Cardiac muscle cell (in vitro differentiated cells and primary cell): Measurements from ENCODE around the gene OLFM3. TPM values are rescaled to one million over a fixed set of nuclear protein-coding genes. Genes with fewer than 3 reads are reported as not detected.

Experiments used
- DNase-seq, 2 donors: peaks; one replicate each; pipeline versions ENCODE4 v3.0.0 to v3.0.0-alpha.2; 2010 to 2017; ENCODE audit warnings: low read depth in 1 of 2, low spot score in 1 of 2
- H3K27ac ChIP-seq: fragments of 200-600 bp; sonication (generic); 2 replicates; pipeline ENCODE4 v1.5.1; 2016
- H3K27me3 ChIP-seq: fragments of 200-600 bp; sonication (generic); 2 replicates; pipeline ENCODE4 v1.6.0; 2016; ENCODE audit warnings: control low read depth
- H3K36me3 ChIP-seq: fragments of 200-600 bp; sonication (generic); 2 replicates; pipeline ENCODE4 v1.5.1; 2016; ENCODE audit warnings: control low read depth
- H3K4me1 ChIP-seq: fragments of 200-600 bp; sonication (generic); 2 replicates; pipeline ENCODE4 v1.8.1; 2017; ENCODE audit warnings: low read depth, mild to moderate bottlenecking, mixed run types
- H3K4me3 ChIP-seq: fragments of 200-600 bp; sonication (generic); 2 replicates; pipeline ENCODE4 v1.5.1; 2016; ENCODE audit warnings: mild to moderate bottlenecking
- H3K9me3 ChIP-seq: fragments of 200-600 bp; sonication (generic); 2 replicates; pipeline ENCODE4 v1.5.1; 2017; ENCODE audit warnings: low read depth, mild to moderate bottlenecking, control low read depth
- polyA plus RNA-seq: library from polyadenylated mRNA; unstranded; fragments of >200 nt; fragmentation: Nextera tagmentation; extraction: Ambion mirVana; gene quantifications from 2 replicates; pipeline ENCODE4 v1.2.1, GENCODE V29; 2016
- total RNA-seq: library from RNA; depleted of rRNA; stranded (reverse); fragments of >200 nt; gene quantifications from 2 replicates; pipeline ENCODE4 v1.2.3, GENCODE V29; 2016
- TF ChIP-seq, protein P1 (sequence below): IDR thresholded peaks from 2 replicates; pipeline ENCODE4 v1.5.1; 2012; ENCODE audit warnings: low read depth, mild to moderate bottlenecking, low read length

Gene OLFM3
- total and polyA plus RNA-seq, 2 experiments from 2014 or later = not detected

DNA sequence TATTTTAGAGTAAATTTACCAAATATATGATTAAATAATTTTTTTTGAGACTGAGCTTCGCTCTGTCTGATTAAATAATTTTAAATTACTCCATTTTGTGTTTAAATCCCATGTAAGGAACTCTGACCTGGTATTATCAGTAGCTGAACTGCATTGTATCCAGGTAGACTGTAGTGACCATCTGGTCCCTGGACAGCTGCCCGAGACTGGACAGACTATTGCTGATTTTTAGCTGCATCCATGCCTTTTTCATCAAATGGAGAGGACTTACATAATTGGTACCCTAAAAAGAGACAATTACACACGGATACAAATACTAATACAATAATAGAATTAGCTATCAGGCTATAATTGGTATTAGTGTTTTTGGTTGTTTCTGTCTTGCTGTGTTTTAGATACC lies 20.6 kb downstream of the OLFM3 start:
- Histone ChIP-seq H3K27me3 (no peaks in the 10 kb centered on the region), H3K36me3 (no peaks in the 10 kb centered on the region), H3K27ac (no peak overlapping the region), H3K4me1 (no peaks in the 10 kb centered on the region), H3K4me3 (no peak overlapping the region), H3K9me3 (no peaks in the 10 kb centered on the region)
- TF ChIP-seq, protein P1, sequence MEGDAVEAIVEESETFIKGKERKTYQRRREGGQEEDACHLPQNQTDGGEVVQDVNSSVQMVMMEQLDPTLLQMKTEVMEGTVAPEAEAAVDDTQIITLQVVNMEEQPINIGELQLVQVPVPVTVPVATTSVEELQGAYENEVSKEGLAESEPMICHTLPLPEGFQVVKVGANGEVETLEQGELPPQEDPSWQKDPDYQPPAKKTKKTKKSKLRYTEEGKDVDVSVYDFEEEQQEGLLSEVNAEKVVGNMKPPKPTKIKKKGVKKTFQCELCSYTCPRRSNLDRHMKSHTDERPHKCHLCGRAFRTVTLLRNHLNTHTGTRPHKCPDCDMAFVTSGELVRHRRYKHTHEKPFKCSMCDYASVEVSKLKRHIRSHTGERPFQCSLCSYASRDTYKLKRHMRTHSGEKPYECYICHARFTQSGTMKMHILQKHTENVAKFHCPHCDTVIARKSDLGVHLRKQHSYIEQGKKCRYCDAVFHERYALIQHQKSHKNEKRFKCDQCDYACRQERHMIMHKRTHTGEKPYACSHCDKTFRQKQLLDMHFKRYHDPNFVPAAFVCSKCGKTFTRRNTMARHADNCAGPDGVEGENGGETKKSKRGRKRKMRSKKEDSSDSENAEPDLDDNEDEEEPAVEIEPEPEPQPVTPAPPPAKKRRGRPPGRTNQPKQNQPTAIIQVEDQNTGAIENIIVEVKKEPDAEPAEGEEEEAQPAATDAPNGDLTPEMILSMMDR = no peak
- no peak for DNase-seq

DNA sequence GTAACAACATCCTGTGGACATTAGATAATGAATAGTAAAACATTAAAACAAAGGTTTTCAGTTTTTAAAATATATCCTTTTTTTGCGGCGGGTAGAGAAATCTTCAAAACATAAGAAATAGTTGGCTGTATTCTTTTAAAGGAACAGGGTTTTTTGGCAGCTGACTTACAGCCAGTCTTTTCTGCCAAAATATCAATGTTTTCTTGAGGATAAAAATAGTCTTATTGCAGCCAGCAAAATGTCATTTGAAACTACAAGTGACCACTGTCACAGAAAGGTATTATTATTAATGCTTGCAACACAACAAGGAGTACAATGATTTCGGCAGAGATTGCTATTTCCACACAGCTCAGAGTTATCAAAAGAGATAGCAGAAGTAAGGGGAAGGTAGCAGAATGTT lies 21.4 kb downstream of the OLFM3 start:
- TF ChIP-seq, protein P1 = no peak
- no peaks in the 10 kb centered on the region for H3K4me1 ChIP-seq
- no peak overlapping the region for H3K4me3 ChIP-seq
- no peaks in the 10 kb centered on the region for H3K36me3 ChIP-seq
- H3K27ac ChIP-seq = no peak overlapping the region
- DNase-seq = no peak
- no peaks in the 10 kb centered on the region for H3K27me3 ChIP-seq
- H3K9me3 ChIP-seq = no peaks in the 10 kb centered on the region

DNA sequence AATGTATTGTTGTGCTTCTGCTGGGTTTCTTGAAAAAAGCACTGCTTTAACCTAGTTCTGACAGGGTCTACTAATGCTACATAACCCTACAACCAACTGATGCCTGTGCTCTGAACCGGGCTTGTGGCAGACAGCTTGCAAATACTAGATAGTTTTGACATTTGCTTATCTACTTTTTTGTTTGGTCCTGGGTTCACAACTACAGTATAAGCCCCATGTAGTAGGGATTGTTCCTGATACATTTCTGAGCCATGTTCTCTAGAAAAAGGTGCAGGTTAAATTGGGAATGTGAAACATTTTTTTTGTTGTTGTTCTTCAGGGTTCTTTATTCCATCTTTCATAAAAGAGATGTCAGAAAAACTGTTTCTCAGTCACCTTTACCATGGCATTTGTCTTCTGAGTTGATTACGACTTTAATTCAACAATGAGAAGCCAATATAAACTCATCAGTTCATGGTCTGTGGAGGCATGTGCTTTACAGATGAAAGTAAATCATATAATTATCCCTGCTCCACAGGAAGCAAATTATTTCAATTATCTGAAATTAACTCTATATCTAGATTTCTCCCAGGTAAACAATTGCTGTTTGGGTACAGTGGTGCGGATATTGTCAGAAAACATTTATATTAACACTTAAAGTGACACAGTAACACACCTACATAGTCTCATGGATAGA lies 22.0 kb downstream of the OLFM3 start:
- TF ChIP-seq, protein P1 = no peak
- no peaks in the 10 kb centered on the region for H3K36me3 ChIP-seq
- H3K27ac ChIP-seq = no peak overlapping the region
- H3K9me3 ChIP-seq = no peaks in the 10 kb centered on the region
- DNase-seq = no peak
- H3K27me3 ChIP-seq = no peaks in the 10 kb centered on the region
- H3K4me1 ChIP-seq = no peaks in the 10 kb centered on the region
- no peak overlapping the region for H3K4me3 ChIP-seq

DNA sequence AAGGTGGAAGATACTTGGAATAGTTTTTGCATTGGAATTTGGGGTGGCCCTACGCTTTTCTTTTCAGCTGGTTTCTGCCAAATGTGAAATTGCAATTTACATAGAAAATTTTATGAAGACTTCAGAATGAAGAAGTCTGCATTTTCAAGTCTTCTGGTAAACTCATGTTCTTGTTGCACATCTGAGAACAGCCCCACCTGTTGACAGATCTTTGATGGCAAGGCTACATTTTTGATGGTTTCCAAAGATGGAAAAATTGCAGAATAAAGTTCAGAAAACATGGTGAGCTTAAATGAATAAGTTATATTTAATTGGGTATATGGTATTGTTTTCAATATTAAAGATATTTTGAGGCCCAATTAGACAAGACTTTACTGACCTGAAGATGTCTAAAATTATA lies 25.4 kb downstream of the OLFM3 start:
- no peak overlapping the region for H3K27ac ChIP-seq
- H3K36me3 ChIP-seq = no peaks in the 10 kb centered on the region
- TF ChIP-seq, protein P1 = no peak
- H3K27me3 ChIP-seq = no peaks in the 10 kb centered on the region
- DNase-seq = no peak
- H3K9me3 ChIP-seq = no peaks in the 10 kb centered on the region
- H3K4me1 ChIP-seq = no peaks in the 10 kb centered on the region
- no peak overlapping the region for H3K4me3 ChIP-seq

DNA sequence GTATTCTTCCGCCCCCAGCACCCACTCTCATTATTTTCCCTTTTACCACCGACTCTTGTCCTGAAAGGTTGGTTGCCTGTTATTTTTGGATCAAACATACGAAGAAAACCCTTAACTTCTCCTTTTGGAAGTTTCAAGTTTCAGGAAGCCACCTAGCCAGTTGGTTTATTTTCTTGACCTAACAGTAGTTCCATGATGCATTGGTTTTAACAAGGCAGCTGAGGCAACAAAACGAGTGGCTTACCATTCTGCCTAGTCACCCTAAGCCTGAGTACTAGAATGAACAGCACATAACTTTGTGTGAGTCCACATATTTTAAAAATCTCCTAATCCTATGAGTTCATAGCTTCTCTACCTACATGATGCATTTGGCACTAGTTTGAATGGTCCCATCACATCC lies 28.9 kb downstream of the OLFM3 start:
- no peaks in the 10 kb centered on the region for H3K9me3 ChIP-seq
- H3K4me1 ChIP-seq = no peaks in the 10 kb centered on the region
- H3K36me3 ChIP-seq = no peaks in the 10 kb centered on the region
- TF ChIP-seq, protein P1 = no peak
- DNase-seq = no peak
- no peaks in the 10 kb centered on the region for H3K27me3 ChIP-seq
- no peak overlapping the region for H3K4me3 ChIP-seq
- no peak overlapping the region for H3K27ac ChIP-seq
